ENCODE measurements around the gene DLG2.

DLG2 gene

DNA sequence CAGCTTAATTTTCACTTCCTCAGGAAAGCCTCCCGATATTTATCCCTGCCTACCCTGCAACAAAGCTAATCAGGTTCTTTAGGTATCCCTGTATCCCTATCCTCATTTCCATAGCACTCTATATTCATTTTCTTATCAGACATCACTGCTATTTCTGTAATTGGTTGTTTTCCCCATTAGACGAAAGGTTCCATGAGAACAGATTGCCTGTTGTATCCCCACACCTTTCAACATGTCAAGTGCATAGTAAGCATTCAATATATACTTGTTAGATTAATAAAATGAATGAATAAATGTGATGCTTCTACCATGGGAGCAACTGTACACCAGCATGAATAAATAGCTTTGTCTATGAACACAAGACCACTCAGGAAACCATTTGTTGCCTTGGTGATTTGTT lies 499.8 kb downstream of the DLG2 start:
- TF ChIP-seq CREB1 (IDR thresholded peaks at IDR 0.05; ENCODE audit: low read depth) (no peak), CEBPB (IDR thresholded peaks at IDR 0.05) (no peak), FOXM1 (IDR thresholded peaks at IDR 0.05; ENCODE audit: borderline replicate concordance, low read depth) (no peak), EGR1 (IDR thresholded peaks at IDR 0.05) (no peak), TCF12 (IDR thresholded peaks at IDR 0.05; ENCODE audit: low read depth) (no peak), TAF1 (IDR thresholded peaks at IDR 0.05; ENCODE audit: low read depth) (no peak), ZBTB7A (IDR thresholded peaks at IDR 0.05; ENCODE audit: low read depth) (no peak), NFIC (IDR thresholded peaks at IDR 0.05) (no peak), RAD21 (IDR thresholded peaks at IDR 0.05; ENCODE audit: low read depth) (no peak), YY1 (IDR thresholded peaks at IDR 0.05; ENCODE audit: low read depth) (no peak)
- TF ChIP-seq, protein P1, sequence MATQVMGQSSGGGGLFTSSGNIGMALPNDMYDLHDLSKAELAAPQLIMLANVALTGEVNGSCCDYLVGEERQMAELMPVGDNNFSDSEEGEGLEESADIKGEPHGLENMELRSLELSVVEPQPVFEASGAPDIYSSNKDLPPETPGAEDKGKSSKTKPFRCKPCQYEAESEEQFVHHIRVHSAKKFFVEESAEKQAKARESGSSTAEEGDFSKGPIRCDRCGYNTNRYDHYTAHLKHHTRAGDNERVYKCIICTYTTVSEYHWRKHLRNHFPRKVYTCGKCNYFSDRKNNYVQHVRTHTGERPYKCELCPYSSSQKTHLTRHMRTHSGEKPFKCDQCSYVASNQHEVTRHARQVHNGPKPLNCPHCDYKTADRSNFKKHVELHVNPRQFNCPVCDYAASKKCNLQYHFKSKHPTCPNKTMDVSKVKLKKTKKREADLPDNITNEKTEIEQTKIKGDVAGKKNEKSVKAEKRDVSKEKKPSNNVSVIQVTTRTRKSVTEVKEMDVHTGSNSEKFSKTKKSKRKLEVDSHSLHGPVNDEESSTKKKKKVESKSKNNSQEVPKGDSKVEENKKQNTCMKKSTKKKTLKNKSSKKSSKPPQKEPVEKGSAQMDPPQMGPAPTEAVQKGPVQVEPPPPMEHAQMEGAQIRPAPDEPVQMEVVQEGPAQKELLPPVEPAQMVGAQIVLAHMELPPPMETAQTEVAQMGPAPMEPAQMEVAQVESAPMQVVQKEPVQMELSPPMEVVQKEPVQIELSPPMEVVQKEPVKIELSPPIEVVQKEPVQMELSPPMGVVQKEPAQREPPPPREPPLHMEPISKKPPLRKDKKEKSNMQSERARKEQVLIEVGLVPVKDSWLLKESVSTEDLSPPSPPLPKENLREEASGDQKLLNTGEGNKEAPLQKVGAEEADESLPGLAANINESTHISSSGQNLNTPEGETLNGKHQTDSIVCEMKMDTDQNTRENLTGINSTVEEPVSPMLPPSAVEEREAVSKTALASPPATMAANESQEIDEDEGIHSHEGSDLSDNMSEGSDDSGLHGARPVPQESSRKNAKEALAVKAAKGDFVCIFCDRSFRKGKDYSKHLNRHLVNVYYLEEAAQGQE (IDR thresholded peaks at IDR 0.05; ENCODE audit: low read depth): no peak
- TF ChIP-seq, protein P2, sequence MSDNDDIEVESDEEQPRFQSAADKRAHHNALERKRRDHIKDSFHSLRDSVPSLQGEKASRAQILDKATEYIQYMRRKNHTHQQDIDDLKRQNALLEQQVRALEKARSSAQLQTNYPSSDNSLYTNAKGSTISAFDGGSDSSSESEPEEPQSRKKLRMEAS (IDR thresholded peaks at IDR 0.05): no peak
- TF ChIP-seq, protein P3, sequence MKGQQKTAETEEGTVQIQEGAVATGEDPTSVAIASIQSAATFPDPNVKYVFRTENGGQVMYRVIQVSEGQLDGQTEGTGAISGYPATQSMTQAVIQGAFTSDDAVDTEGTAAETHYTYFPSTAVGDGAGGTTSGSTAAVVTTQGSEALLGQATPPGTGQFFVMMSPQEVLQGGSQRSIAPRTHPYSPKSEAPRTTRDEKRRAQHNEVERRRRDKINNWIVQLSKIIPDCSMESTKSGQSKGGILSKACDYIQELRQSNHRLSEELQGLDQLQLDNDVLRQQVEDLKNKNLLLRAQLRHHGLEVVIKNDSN (IDR thresholded peaks at IDR 0.05): no peak

DNA sequence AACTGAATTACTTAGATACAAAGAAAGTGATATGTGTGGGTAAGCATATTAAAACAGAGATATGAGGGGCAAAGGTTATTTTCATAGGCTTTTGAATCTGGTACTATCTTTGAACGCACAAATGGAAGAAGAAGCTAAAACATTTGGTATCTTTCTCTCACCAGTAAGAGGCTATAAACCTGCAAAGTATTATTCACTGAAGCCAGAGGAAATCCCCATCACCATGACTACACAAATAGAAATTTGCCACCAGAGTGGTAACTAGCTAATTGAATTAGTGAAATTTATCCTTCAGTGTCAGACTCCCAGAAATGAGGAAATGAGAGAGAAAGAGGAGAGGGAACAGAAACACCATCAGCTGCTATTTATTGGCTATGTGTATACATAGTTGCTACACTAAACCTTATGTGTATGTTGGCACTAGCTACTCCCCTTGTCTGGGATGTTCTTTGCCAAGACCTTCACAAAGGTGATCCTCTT lies 503.4 kb downstream of the DLG2 start:
- TF ChIP-seq, protein P3 (IDR thresholded peaks at IDR 0.05): no peak
- TF ChIP-seq FOXM1 (IDR thresholded peaks at IDR 0.05; ENCODE audit: borderline replicate concordance, low read depth): no peak
- no peak for TF ChIP-seq TCF12 (IDR thresholded peaks at IDR 0.05; ENCODE audit: low read depth)
- TF ChIP-seq, protein P2 (IDR thresholded peaks at IDR 0.05): no peak

DNA sequence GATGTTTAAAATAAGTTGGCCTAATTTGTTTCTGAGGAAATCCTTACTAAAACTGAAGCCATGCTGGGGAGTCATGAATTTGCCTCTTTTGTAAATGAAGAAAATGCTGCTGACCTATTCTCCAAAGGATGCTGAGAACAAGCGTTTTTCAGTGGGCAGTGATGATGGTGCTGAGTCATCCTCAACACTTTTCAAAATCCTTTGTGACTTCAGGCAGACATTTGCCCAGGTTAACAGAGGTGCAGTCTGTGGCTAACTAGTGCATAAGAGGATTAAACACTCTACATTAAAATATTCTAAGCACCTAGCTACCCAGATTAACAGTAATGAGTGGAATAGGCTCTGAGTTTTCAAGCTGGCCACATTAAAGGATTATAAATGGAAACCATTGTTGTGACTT lies 509.0 kb downstream of the DLG2 start:
- no peak for TF ChIP-seq TCF12 (IDR thresholded peaks at IDR 0.05; ENCODE audit: low read depth)
- TF ChIP-seq CEBPB (IDR thresholded peaks at IDR 0.05): no peak
- TF ChIP-seq, protein P3 (IDR thresholded peaks at IDR 0.05): no peak
- TF ChIP-seq, protein P1 (IDR thresholded peaks at IDR 0.05; ENCODE audit: low read depth): no peak
- TF ChIP-seq NFIC (IDR thresholded peaks at IDR 0.05): no peak
- TF ChIP-seq, protein P2 (IDR thresholded peaks at IDR 0.05): no peak
- TF ChIP-seq FOXM1 (IDR thresholded peaks at IDR 0.05; ENCODE audit: borderline replicate concordance, low read depth): no peak
- no peak for TF ChIP-seq TAF1 (IDR thresholded peaks at IDR 0.05; ENCODE audit: low read depth)
- TF ChIP-seq EP300 (IDR thresholded peaks at IDR 0.05; ENCODE audit: borderline replicate concordance): no peak
- TF ChIP-seq EGR1 (IDR thresholded peaks at IDR 0.05): no peak
- TF ChIP-seq CREB1 (IDR thresholded peaks at IDR 0.05; ENCODE audit: low read depth): no peak
- no peak for TF ChIP-seq TEAD4 (IDR thresholded peaks at IDR 0.05)
- TF ChIP-seq RAD21 (IDR thresholded peaks at IDR 0.05; ENCODE audit: low read depth): no peak

DNA sequence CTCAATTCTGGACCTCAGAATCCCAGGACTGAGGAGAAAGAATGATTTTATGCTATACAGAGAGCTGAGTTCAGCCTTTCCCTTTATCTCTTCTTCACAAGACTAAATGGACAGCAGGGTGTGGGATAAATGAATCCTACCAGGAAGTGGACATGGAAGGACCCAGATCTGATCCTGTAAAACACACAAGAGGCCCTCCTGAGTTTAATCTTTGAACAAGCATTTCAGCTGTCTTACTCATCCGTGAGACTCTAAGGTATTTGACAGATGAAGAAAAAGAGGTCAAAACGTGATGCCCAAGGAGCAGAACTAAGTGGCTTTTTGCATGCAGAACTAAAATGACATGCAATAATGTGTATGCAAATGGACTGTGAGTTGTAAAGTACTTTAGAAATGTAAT lies 511.3 kb downstream of the DLG2 start:
- TF ChIP-seq, protein P1 (IDR thresholded peaks at IDR 0.05; ENCODE audit: low read depth): no peak
- TF ChIP-seq, protein P2 (IDR thresholded peaks at IDR 0.05): no peak
- TF ChIP-seq RAD21 (IDR thresholded peaks at IDR 0.05; ENCODE audit: low read depth) (no peak), FOXM1 (IDR thresholded peaks at IDR 0.05; ENCODE audit: borderline replicate concordance, low read depth) (no peak), YY1 (IDR thresholded peaks at IDR 0.05; ENCODE audit: low read depth) (no peak), ZBTB7A (IDR thresholded peaks at IDR 0.05; ENCODE audit: low read depth) (no peak), NFIC (IDR thresholded peaks at IDR 0.05) (no peak), TAF1 (IDR thresholded peaks at IDR 0.05; ENCODE audit: low read depth) (no peak), CREB1 (IDR thresholded peaks at IDR 0.05; ENCODE audit: low read depth) (no peak), CEBPB (IDR thresholded peaks at IDR 0.05) (no peak)
- TF ChIP-seq, protein P3 (IDR thresholded peaks at IDR 0.05): no peak
